Measurements from ENCODE around the gene UBALD2.
"Not testable (repeated sequence)": the region's sequence is repeated elsewhere in the genome, so short reads cannot be mapped to it uniquely, and the experiment has no call there.

DNA sequence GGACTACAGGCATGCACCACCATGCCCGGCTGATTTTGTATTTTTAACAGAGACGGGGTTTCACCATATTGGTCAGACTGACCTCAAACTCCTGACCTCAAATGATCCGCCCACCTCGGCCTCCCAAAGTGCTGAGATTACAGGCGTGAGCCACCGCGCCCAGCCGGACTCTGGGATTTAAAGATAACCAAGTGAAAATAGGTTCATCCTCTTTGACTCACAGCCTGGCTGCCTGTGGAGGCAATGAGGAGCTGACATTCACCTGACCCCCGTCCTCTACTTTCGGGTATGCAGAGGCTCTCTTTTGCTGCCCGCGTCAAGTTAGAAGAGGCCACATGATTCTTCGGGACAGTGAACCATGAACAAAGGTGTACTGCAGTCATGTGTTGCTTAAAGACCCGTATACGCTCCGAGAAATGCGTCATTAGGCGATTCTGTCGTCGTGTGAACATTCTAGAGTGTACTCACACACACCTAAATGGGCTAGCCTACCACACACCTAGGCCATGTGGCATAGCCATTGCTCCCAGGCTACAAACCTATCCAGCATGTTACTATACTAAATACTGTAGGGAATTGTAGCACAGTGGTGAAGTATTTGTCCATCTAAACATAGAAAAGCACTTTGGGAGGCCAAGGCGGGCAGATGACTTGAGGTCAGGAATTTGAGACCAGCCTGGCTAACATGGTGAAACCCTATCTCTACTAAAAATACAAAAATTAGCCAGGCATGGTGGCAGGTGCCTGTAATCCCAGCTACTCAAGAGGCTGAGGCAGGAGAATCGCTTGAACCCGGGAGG is 12.0 kb upstream of the UBALD2 start:
- TF ChIP-seq, protein P1, sequence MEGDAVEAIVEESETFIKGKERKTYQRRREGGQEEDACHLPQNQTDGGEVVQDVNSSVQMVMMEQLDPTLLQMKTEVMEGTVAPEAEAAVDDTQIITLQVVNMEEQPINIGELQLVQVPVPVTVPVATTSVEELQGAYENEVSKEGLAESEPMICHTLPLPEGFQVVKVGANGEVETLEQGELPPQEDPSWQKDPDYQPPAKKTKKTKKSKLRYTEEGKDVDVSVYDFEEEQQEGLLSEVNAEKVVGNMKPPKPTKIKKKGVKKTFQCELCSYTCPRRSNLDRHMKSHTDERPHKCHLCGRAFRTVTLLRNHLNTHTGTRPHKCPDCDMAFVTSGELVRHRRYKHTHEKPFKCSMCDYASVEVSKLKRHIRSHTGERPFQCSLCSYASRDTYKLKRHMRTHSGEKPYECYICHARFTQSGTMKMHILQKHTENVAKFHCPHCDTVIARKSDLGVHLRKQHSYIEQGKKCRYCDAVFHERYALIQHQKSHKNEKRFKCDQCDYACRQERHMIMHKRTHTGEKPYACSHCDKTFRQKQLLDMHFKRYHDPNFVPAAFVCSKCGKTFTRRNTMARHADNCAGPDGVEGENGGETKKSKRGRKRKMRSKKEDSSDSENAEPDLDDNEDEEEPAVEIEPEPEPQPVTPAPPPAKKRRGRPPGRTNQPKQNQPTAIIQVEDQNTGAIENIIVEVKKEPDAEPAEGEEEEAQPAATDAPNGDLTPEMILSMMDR (IDR thresholded peaks at IDR 0.05), result not testable (repeated sequence)
- not testable (repeated sequence) for TF ChIP-seq POLR2A (IDR thresholded peaks at IDR 0.05)
